NCI-H748 (cell line): ENCODE measurements around the gene IL22RA1.

Experiments used
- DNase-seq: peaks from one replicate; lab custom pipeline; 2025; ENCODE audit not compliant: unreplicated experiment; lab: John Stamatoyannopoulos, UW

The IL22RA1 gene

DNA sequence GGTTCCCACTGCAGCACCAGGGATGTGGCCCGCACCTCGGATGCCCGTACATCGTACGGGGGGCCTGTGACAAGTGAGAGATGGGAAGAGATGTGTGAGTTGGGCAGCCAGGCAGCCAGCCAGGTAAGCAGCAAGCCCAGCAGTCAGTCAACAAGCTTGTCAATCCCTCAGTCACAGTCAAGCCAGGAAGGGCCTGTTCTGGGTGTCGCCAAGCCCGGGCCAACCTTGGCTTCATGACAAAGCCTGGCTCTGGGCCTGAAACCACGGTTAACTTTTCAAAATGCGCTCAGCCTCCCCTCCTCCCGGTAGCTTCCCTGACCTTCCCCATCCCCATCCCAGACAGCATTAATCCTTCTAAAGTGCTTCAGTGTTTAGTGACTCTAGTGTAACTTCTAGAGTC lies 62.8 kb downstream of the IL22RA1 start:
- no peak for DNase-seq

DNA sequence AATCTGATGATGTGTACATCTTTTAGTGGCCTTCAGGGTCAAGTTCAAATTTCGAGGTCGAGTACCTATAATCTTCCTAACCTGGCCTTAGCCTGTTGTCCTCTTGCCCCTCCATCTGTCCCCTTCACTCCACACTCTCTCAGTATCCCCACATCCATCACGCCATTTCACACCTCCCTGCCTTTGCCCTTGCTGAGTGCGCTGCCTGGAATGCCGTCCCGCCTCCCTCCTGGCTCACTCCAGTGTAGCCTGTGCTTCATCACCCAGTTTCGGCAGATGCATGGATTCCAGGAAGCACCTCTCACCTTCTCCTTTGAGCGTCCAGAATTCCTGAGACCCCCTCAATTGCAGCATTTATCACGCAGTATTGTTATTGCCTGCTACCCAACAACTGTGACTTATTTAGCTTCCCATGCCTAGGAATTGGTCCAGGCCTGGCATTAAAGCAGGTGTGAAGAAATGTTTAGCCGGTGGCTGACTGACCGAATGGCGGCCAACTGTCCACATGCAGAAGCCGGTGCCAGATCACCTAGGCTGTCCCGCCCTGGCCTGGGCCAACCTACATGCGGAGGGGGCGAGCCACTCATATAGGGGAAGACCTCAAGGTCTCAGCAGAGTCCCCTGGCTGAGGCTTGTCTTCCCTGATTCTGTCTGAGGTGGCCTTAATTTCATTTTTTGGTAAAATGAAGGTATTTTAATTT lies 65.5 kb downstream of the IL22RA1 start:
- DNase-seq: no peak

DNA sequence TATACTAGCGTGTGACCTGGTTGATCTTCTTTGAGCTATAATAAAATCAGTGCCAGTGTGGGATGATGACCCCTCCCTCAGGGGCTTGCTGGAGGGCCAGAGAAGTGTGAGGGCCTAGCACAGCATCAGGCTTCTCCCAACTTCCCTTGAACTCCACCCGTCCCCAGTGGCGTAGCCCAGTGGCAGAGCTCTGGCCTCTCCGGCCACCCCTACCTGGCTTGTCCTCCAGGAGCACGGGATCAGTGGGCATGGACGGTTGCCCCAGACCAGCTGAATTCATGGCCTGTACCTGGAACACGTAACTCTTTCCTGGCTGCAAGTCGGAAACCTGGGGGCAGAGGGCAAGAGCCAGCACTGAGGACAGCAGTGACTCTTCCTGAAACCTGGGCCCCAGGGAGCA lies 67.0 kb downstream of the IL22RA1 start:
- DNase-seq: no peak

DNA sequence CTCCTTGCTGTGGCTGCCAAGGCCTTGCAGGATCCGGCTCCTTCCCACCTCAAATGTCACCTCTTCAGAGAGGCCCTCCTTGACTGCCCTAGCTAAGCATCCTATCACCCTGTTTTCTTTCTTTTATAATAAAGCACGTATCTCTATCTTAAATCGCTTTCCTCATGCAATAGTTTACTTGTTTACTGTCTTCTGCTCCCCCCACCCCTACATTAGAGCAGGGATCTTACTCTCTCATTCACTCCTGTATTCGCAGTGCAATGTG lies 67.4 kb downstream of the IL22RA1 start:
- DNase-seq: no peak

DNA sequence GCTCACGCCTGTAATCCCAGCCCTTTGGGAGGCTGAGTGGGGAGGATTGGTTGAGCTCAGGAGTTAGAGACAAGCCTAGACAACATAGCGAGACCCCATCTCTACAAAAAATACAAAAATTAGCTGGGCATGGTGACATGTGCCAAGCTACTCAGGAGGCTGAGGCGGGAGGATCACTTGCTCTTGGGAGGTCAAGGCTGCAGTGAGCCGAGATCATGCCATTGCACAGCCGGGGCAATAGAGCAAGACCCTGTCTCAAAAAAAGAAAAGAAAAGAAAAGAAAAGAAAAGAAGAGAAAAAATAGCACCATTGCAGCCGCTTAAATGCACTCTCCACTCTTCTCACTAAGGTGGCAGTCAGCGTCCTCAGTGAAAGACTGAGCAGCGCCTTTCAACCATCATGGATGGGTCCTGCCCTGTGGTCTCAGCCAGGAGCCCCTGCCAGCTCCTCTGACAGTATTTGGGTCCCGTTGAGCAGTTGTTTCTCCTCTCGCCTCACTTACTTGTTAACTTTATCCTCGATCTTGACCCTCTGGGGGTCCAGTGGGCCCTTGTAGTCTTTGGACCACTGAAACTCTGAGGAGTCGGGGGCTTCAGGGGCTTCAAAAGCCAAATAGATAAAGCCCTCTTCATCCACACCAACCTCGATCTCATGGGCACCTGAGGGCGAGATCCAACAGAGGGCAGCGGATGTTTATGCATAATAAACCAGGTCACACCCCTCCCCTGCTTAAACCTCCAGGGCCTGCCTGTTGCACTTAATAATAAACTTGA lies 67.9 kb downstream of the IL22RA1 start:
- peak; percentile 1 for DNase-seq

DNA sequence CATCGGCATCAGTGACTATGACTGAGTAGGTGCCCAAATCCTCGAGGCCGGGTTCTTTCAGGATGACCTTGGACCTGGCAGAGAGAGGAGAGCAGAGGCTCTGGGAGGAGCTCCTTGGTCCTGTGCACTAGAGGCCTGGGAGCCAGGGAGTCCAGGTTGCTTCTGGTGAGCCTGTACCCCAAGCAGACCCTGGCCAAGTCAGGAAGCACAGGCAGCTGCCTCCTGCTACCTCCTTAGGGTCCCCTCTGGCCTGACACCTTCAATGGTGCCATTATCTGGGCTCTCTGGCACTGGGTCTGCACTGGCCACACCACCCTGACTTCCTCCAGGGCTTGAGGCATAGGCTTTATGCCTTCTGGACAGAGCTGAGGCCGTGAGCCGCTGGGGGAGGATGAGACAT lies 68.7 kb downstream of the IL22RA1 start:
- DNase-seq: no peak

DNA sequence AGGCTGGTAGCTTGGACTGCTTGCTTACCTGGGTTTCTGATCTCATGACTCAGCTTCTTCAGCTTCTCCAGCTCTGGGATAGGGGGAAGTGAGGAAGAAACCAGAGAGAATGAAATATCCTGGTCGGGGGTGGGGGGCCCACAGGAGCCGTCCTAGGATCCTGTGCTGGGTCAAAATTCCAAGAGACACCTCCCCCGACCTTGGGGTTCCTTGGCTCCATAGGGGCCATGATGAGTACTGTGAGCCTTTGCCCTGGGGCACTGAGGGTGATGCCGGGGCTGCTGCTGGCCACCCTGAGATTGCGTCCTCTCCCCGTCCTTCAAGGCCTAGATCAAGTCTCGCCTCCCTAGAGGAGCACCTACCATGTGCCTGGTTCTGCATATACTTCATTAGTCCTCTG lies 71.0 kb downstream of the IL22RA1 start:
- no peak for DNase-seq

DNA sequence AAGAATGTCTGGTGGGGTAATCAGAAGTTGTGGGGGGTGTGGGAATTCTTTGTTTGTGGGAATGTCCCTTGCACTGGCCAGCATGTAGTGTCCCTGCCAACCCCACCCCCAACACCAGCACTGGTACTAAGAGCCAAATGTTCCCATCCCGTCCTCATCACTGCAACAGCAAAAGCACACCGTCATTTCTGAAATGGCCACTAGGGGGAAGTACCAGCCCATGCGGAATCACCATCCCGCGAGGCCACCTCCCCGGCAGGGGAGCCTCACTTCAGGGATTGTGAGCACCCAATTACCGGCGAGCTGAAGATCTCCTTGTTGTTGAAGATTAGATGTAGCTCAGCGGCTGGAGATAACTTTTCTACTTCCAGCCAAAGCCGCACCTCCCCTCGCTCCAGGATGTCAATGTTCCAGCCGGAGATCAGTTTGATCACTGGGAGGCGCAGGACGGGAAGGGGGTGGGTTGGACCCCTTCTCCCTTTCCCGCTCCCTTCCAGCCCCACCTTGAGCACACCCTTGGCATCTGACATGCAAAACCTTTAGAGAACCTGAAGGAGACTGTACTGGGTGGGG lies 72.0 kb downstream of the IL22RA1 start:
- peak; percentile 68 for DNase-seq

DNA sequence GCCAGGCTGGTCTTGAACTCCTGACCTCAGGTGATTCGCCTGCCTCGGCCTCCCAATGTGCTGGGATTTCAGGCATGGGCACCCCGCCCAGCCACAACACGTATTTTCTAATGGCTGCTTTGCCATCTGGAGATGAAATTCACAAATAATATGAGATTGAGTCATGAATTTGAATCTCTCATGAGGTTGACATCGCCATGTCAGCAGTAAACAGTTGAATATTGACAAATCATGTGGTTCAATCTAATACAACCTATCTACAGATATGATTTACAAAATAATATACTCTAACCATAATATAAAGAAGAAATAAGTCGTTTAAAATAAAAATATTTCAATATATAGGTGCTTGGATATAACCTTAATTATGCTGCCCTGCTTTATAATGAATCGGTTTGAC lies 73.1 kb downstream of the IL22RA1 start:
- no peak for DNase-seq
